HCT116 (cell line): Measurements from ENCODE around the gene CAMSAP1. TPM values are rescaled to one million over a fixed set of nuclear protein-coding genes. Genes with fewer than 3 reads are reported as not detected.

Source experiments
- ATAC-seq: fragments of 200-7000 bp; cut with Tn5 transposase; 2 replicates; pipeline ENCODE4 v1.9.1; 2020; ENCODE audit warnings: mild to moderate bottlenecking, moderate library complexity
- BruUV-seq: library from RNA; stranded (reverse); fragments of 400-500 nt; replicated peaks from 2 replicates; lab custom pipeline; 2021; lab: Mats Ljungman, UMichigan
- CTCF ChIA-PET: fragments of 300-600 bp; sonication (Branson Sonifier 250); formaldehyde crosslinking; loops from one replicate; lab custom pipeline; 2021; ENCODE audit warnings: antibody characterized with exemption; lab: Charles Lee
- POLR2A ChIA-PET: fragments of 300-600, 350-600 bp; sonication (Branson Sonifier 250); formaldehyde crosslinking; loops from one replicate; lab custom pipeline; 2021; ENCODE audit warnings: antibody characterized with exemption; lab: Charles Lee
- RAD21 ChIA-PET, 2 experiments: fragments of 300-600 bp; sonication (Branson Sonifier 250); formaldehyde crosslinking; loops; one replicate each; lab custom pipeline; 2023; ENCODE audit warnings: low total read pairs in 2 of 2; ENCODE audit not compliant: uncharacterized antibody in 2 of 2, unreplicated experiment in 2 of 2, low non-redundant PET in 1 of 2; lab: Charles Lee
- DNase-seq: peaks from one replicate; pipeline ENCODE4 v3.0.0-alpha.2; 2010; ENCODE audit warnings: low read depth, low spot score
- H2AFZ ChIP-seq: fragments of 200-600 bp; shearing (Covaris generic), sonication (generic); 2 replicates; pipeline ENCODE4 v1.6.1; 2017; ENCODE audit warnings: low read depth, mixed run types, mixed read lengths, antibody characterized with exemption, low read length; ENCODE audit not compliant: poor library complexity, severe bottlenecking
- H3K27ac ChIP-seq: 2 replicates; pipeline ENCODE4 v1.5.1; 2012; ENCODE audit warnings: low read depth, low read length
- H3K27me3 ChIP-seq: fragments of 200-600 bp; sonication (generic); 2 replicates; pipeline ENCODE4 v1.6.1; 2016; ENCODE audit warnings: mixed run types, low read length, mixed read lengths; ENCODE audit not compliant: insufficient read depth
- H3K36me3 ChIP-seq, 2 experiments: fragments of 200-500 bp in 1 of 2; fragments of 200-600 bp in 1 of 2; sonication (Bioruptor generic) in 1 of 2; sonication (generic) in 1 of 2; 2 replicates each; pipeline versions ENCODE4 v1.5.1 to v1.6.1; 2014 to 2016; ENCODE audit warnings: low read length in 2 of 2, inconsistent platforms in 1 of 2, mixed read lengths in 1 of 2, mixed run types in 1 of 2; ENCODE audit not compliant: insufficient read depth in 2 of 2, control insufficient read depth in 1 of 2
- H3K4me1 ChIP-seq, 2 experiments: fragments of 200-600 bp in 1 of 2; sonication (generic) in 1 of 2; 2 replicates each; pipeline versions ENCODE4 v1.5.1 to v1.6.1; 2012 to 2017; ENCODE audit warnings: low read length in 2 of 2, inconsistent platforms in 1 of 2, mild to moderate bottlenecking in 1 of 2, mixed read lengths in 1 of 2, mixed run types in 1 of 2, moderate library complexity in 1 of 2; ENCODE audit not compliant: insufficient read depth in 2 of 2, control insufficient read depth in 1 of 2
- H3K4me2 ChIP-seq: fragments of 200-600 bp; sonication (generic); 2 replicates; pipeline ENCODE4 v1.6.1; 2017; ENCODE audit warnings: mixed run types, low read length, mixed read lengths
- H3K4me3 ChIP-seq, 2 experiments: fragments of 200-600 bp in 1 of 2; sonication (generic) in 1 of 2; replicated peaks in 1 of 2; 2 replicates each; pipeline ENCODE4 v1.5.1; 2011 to 2016; ENCODE audit warnings: low read length in 2 of 2, control low read depth in 1 of 2, low read depth in 1 of 2, mild to moderate bottlenecking in 1 of 2, mixed read lengths in 1 of 2, mixed run types in 1 of 2
- H3K79me2 ChIP-seq: fragments of 200-600 bp; sonication (generic); 2 replicates; pipeline ENCODE4 v1.6.1; 2017; ENCODE audit warnings: mild to moderate bottlenecking, mixed run types, low read length, moderate library complexity, mixed read lengths; ENCODE audit not compliant: insufficient read depth
- H3K9ac ChIP-seq: fragments of 200-600 bp; sonication (generic); 2 replicates; pipeline ENCODE4 v1.6.1; 2016; ENCODE audit warnings: low read length, mixed read lengths
- H3K9me2 ChIP-seq: fragments of 200-600 bp; sonication (generic), shearing (Covaris generic); 2 replicates; pipeline ENCODE4 v1.6.1; 2017; ENCODE audit warnings: mixed run types, mild to moderate bottlenecking, moderate library complexity; ENCODE audit not compliant: insufficient read depth
- H3K9me3 ChIP-seq, 2 experiments: fragments of 200-500 bp in 1 of 2; fragments of 200-600 bp in 1 of 2; sonication (Bioruptor generic) in 1 of 2; sonication (generic) in 1 of 2; 2 replicates each; pipeline ENCODE4 v1.6.1; 2014 to 2017; ENCODE audit warnings: low read length in 2 of 2, mixed read lengths in 2 of 2, inconsistent platforms in 1 of 2, low read depth in 1 of 2, mild to moderate bottlenecking in 1 of 2, mixed run types in 1 of 2, moderate library complexity in 1 of 2; ENCODE audit not compliant: control insufficient read depth in 1 of 2, insufficient read depth in 1 of 2
- H4K20me1 ChIP-seq: fragments of 200-600 bp; sonication (generic), shearing (Covaris generic); 2 replicates; pipeline ENCODE4 v1.6.1; 2017; ENCODE audit warnings: mixed run types, mild to moderate bottlenecking, moderate library complexity; ENCODE audit not compliant: insufficient read depth
- ATF3 ChIP-seq: IDR thresholded peaks from 2 replicates; pipeline ENCODE4 v1.6.1; 2012
- EZH2phosphoT487 ChIP-seq: fragments of 200-600 bp; IDR thresholded peaks from 2 replicates; pipeline ENCODE4 v1.6.1; 2018; ENCODE audit warnings: antibody characterized with exemption, borderline replicate concordance
- JUND ChIP-seq: IDR thresholded peaks from 2 replicates; pipeline ENCODE4 v1.6.1; 2012
- MAX ChIP-seq: IDR thresholded peaks from 2 replicates; pipeline ENCODE4 v1.6.1; 2012
- POLR2AphosphoS5 ChIP-seq: IDR thresholded peaks from 2 replicates; pipeline ENCODE4 v1.6.1; 2011; ENCODE audit warnings: mild to moderate bottlenecking, low read depth, low read length, moderate library complexity
- intact Hi-C: fragments of 100-400 bp; cut with micrococcal nuclease; formaldehyde crosslinking; loops from 2 replicates; pipeline ENCODE4 v1.10.0; 2022
- total RNA-seq: library from RNA; stranded (reverse); gene quantifications from one replicate; pipeline ENCODE4 v1.2.1, GENCODE V29; 2021; ENCODE audit not compliant: unreplicated experiment

The CAMSAP1 gene
- total RNA-seq, 1 experiment from 2014 or later = 33.1 TPM

- TF ChIP-seq MAX = no peak
- no peak for TF ChIP-seq POLR2AphosphoS5
Measured at GRCh38 chr9:135794057-135794335, 113.3 kb downstream of the CAMSAP1 start (continued).

GRCh38 chr9:135793221-135794056 is 113.9 kb downstream of the CAMSAP1 start:
- Histone ChIP-seq H3K9me3 (no peaks in the 10 kb centered on the region), H3K4me2 (no peak overlapping the region), H3K27me3 (no peaks in the 10 kb centered on the region), H3K27ac (no peak overlapping the region), H3K9me2 (no peaks in the 10 kb centered on the region), H3K4me3 (no peak overlapping the region), H3K9ac (no peak overlapping the region), H3K36me3 (no peaks in the 10 kb centered on the region), H3K4me1 (peaks cover 0 to 4% of the 10 kb centered on the region in 2 experiments; a peak in 1 of 4 replicates), H2AFZ (no peak overlapping the region), H4K20me1 (no peaks in the 10 kb centered on the region), H3K79me2 (no peaks in the 10 kb centered on the region)
- DNase-seq (no peak), ATAC-seq (no peak)
- TF ChIP-seq POLR2AphosphoS5 (no peak), ATF3 (no peak), EZH2phosphoT487 (no peak), JUND (no peak)
- ChIA-PET POLR2A (no interaction called here), CTCF (interaction anchor here (1.4 kb wide), 1 partner anchor 174 kb away, joined by 3 read pairs; no protein-coding TSS in a partner anchor), RAD21 (no interaction called here)
- no TSS peak for BruUV-seq
- intact Hi-C loops = no loop called here
